ENCODE data around the gene LDAH. TPM values are rescaled to one million over a fixed set of nuclear protein-coding genes. Genes with fewer than 3 reads are reported as not detected.
A peak's percentile ranks its signal among the peaks of the same experiment; 100 is the strongest.

The LDAH gene
- total and polyA plus RNA-seq, 10 of the 15 experiments (the other 5 are each of a cell fraction or from before 2014, with no cell fraction given) = 17.9 to 44.7 (median 30.0) TPM

- Histone ChIP-seq H3K4me2 (ENCODE audit: control insufficient read depth, insufficient read depth) (no peak overlapping the region), H4K20me1 (ENCODE audit: control insufficient read depth, insufficient read depth) (no peaks in the 10 kb centered on the region)
- in situ Hi-C loops (cut with MboI) = no loop called here
These were observed 174.1 kb downstream of the LDAH start for GRCh38 chr2:20648831-20649230.

More at GRCh38 chr2:20648831-20649230, 174.1 kb downstream of the LDAH start:
- CTCF ChIA-PET = interaction anchor here (0.8 to 5.0 kb wide), 7 partner anchors 9 to 210 kb away, joined by 3 to 44 read pairs (median 4); partner anchors contain the start of gene RHOB
- Histone ChIP-seq H3K4me1 (ENCODE audit: control insufficient read depth, insufficient read depth, low read length) (peaks cover 4% of the 10 kb centered on the region), H3K9ac (ENCODE audit: control insufficient read depth, insufficient read depth, low read length) (no peak overlapping the region), H3K27me3 (replicated peaks in 1 of 2; ENCODE audit: control insufficient read depth in 2 of 2, insufficient read depth in 2 of 2, low read length in 1 of 2) (0 out of 4 replicates have a peak, but pooled peaks cover 0 to 1% of the 10 kb centered on the region in 2 experiments), H3K4me3 (no peak overlapping the region), H3K9me3 (replicated peaks; ENCODE audit: control insufficient read depth, insufficient read depth, low read length) (no peaks in the 10 kb centered on the region), H3K79me2 (ENCODE audit: control insufficient read depth, insufficient read depth, low read length) (no peaks in the 10 kb centered on the region), H2AFZ (ENCODE audit: control insufficient read depth, low read depth, low read length) (no peak overlapping the region), H3K27ac (ENCODE audit: control insufficient read depth, insufficient read depth) (no peak overlapping the region), H3K36me3 (ENCODE audit: control insufficient read depth in 2 of 2, insufficient read depth in 2 of 2, low read length in 1 of 2) (peaks cover 0 to 3% of the 10 kb centered on the region in 2 experiments; a peak in 1 of 4 replicates)
- intact Hi-C loops (cut with micrococcal nuclease; ENCODE audit: unreplicated experiment) = no loop called here
- no peak for TF ChIP-seq ZBTB33 (IDR thresholded peaks at IDR 0.05)
- no peak for TF ChIP-seq POU2F2 (IDR thresholded peaks at IDR 0.05; ENCODE audit: borderline replicate concordance, low read depth, low read length)
- no peak for TF ChIP-seq BHLHE40 (IDR thresholded peaks at IDR 0.05; ENCODE audit: borderline replicate concordance in 1 of 2, low read depth in 2 of 2, low read length in 1 of 2)
- no peak for TF ChIP-seq ETV6 (conservative IDR thresholded peaks at IDR 0.05 in 1 of 2, IDR thresholded peaks at IDR 0.05 in 1 of 2; ENCODE audit: borderline replicate concordance in 1 of 2, low read depth in 1 of 2)
- TF ChIP-seq, protein P1, sequence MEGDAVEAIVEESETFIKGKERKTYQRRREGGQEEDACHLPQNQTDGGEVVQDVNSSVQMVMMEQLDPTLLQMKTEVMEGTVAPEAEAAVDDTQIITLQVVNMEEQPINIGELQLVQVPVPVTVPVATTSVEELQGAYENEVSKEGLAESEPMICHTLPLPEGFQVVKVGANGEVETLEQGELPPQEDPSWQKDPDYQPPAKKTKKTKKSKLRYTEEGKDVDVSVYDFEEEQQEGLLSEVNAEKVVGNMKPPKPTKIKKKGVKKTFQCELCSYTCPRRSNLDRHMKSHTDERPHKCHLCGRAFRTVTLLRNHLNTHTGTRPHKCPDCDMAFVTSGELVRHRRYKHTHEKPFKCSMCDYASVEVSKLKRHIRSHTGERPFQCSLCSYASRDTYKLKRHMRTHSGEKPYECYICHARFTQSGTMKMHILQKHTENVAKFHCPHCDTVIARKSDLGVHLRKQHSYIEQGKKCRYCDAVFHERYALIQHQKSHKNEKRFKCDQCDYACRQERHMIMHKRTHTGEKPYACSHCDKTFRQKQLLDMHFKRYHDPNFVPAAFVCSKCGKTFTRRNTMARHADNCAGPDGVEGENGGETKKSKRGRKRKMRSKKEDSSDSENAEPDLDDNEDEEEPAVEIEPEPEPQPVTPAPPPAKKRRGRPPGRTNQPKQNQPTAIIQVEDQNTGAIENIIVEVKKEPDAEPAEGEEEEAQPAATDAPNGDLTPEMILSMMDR (IDR thresholded peaks at IDR 0.05 in 2 of 3, conservative IDR thresholded peaks at IDR 0.05 in 1 of 3; ENCODE audit: control insufficient read depth in 2 of 3, extremely low read depth in 1 of 3, insufficient read depth in 1 of 3, low read depth in 3 of 3, low read length in 3 of 3) = no peak
- TF ChIP-seq CREB1 (IDR thresholded peaks at IDR 0.05; ENCODE audit: low read depth) = no peak
- no peak for TF ChIP-seq SUPT20H (IDR thresholded peaks at IDR 0.05; ENCODE audit: borderline replicate concordance, control insufficient read depth, low read depth, low read length)
- FAIRE-seq (no peak), DNase-seq (ENCODE audit: low read depth, low spot score) (no peak), ATAC-seq (no peak)
- SMC1A ChIA-PET (ENCODE audit: uncharacterized antibody, unreplicated experiment) = interaction anchor here (1.4 kb wide), 1 partner anchor 202 kb away, joined by 3 read pairs; the partner anchor contains the start of gene RHOB
- TSS peak; percentile 62 for BruUV-seq (replicated peaks)
- RAD21 ChIA-PET (ENCODE audit: unreplicated experiment) = interaction anchor here (0.6 to 1.0 kb wide), 2 partner anchors 207 to 315 kb away, joined by 4 to 5 read pairs; no protein-coding TSS in a partner anchor
- WGBS (ENCODE audit: insufficient coverage, insufficient replicate concordance, low lambda C conversion rate, missing lambda C conversion rate) = 94% methylated on average over 9 of the region's 9 CpGs
- POLR2A ChIA-PET = interaction anchor here (0.8 to 1.7 kb wide), 4 partner anchors 71 to 220 kb away, joined by 3 to 4 read pairs (median 4); no protein-coding TSS in a partner anchor

All from GM12878 (cell line).